ENCODE measurements around the gene AEBP1. TPM values are rescaled to one million over a fixed set of nuclear protein-coding genes. Genes with fewer than 3 reads are reported as not detected.

The AEBP1 gene
- total RNA-seq, 1 experiment from 2014 or later, result not detected

DNA sequence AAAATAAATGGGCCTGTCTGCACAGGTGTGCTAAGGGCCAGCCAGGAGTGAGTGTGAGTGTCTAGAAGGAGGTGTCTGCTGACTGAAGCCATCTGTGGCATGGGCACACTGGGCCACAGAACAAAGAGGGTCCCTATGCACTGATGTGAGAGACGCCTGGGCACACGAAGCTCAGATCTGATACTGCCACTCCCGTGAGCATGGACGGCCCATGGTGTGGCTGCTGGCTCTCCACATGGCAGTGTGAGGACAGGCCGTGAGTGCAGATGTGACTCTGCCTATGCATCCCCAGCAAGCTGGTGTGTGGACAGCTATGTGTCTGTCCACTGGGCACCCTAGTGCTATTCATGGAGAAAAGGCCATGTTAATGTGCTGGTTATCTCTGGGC lies 49.8 kb downstream of the AEBP1 start:
- Histone ChIP-seq H3K4me2 (ENCODE audit: low read depth, low read length, poor library complexity, severe bottlenecking) (no peak overlapping the region), H3K4me3 (ENCODE audit: low read length) (no peak overlapping the region), H3K79me2 (ENCODE audit: low read length) (no peaks in the 10 kb centered on the region), H3K9me3 (ENCODE audit: low read length) (no peaks in the 10 kb centered on the region), H3K36me3 (ENCODE audit: insufficient read depth, low read length) (no peaks in the 10 kb centered on the region), H3K9me2 (replicated peaks; ENCODE audit: insufficient read depth, low read length) (no peaks in the 10 kb centered on the region), H3K4me1 (ENCODE audit: low read length) (no peaks in the 10 kb centered on the region), H4K20me1 (ENCODE audit: insufficient read depth, low read depth, low read length) (no peaks in the 10 kb centered on the region), H3K27me3 (ENCODE audit: low read length) (no peaks in the 10 kb centered on the region), H2AFZ (ENCODE audit: low read length) (no peak overlapping the region), H3K9ac (ENCODE audit: low read length) (no peak overlapping the region), H3K27ac (ENCODE audit: low read length) (no peak overlapping the region)
- DNase-seq, result no peak

DNA sequence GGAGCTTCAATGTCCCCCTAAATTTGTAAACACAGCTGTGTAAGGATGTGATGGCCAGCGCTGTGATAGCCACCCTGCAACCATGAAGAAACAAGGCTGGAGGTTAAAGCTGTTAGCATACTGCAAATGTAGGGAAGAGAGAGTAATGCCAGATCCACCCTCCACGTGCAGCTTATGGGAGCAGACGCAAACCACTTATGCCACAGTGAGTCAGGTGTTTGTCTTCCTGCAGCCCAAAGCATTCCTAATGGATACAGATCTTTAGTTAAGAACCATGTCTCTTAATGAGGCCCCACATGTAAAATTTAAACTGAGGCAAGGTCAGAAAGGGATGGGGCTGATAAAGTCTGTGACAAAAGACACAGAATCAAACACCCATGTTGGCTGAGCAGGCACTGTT lies 50.6 kb downstream of the AEBP1 start:
- Histone ChIP-seq H3K4me3 (ENCODE audit: low read length) (no peak overlapping the region), H3K27ac (ENCODE audit: low read length) (no peak overlapping the region), H3K79me2 (ENCODE audit: low read length) (no peaks in the 10 kb centered on the region), H3K4me2 (ENCODE audit: low read depth, low read length, poor library complexity, severe bottlenecking) (no peak overlapping the region), H3K4me1 (ENCODE audit: low read length) (no peaks in the 10 kb centered on the region), H4K20me1 (ENCODE audit: insufficient read depth, low read depth, low read length) (no peaks in the 10 kb centered on the region), H3K36me3 (ENCODE audit: insufficient read depth, low read length) (no peaks in the 10 kb centered on the region), H3K27me3 (ENCODE audit: low read length) (no peaks in the 10 kb centered on the region), H3K9me3 (ENCODE audit: low read length) (no peaks in the 10 kb centered on the region), H3K9me2 (replicated peaks; ENCODE audit: insufficient read depth, low read length) (no peaks in the 10 kb centered on the region), H2AFZ (ENCODE audit: low read length) (no peak overlapping the region), H3K9ac (ENCODE audit: low read length) (no peak overlapping the region)
- no peak for DNase-seq

DNA sequence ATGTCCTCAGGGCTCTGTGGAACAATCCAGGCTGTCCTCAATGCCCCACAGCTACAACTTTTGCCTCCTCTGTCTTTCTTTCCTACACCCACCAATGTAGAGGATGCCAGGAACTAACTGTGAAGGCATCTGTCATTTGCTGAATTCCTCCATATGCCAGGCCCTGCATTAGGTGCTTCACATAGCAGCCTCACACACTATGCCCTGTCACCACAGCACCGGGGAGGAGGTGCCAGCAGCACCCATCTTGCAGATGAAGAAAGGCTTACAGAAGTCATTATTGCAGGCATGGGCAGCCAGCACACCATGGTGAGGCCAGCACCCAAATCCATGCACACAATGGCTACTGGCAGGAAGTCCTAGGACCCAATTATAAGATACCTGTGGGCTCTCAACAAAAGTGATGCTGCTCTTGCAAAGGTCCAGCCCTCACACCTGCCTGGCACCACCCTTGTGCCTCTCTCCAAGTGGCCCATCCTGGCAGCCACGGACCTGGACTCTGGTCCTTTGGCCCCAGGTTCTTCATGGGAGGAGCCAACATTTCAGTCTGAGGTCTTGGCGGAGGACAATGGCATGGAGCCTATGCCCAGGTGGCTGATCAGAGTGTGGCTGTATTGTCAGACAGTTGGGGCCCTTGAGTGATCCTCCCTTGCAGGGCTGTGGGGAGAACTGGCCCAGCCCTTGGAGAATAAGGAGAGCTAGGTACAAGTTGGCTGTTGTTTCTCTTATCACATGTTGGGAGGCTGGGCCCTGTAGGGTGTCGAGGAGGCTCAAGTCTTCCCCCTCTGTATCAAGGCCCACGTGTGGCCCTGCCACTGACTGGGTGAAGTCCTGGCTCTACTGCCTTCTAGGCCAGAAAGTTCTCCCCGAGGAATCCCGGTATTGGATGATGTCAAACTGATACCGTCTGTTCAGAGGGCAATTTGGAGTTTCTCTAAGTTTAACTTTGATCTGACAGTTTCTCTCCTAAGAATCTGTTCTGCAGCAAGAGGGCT lies 51.3 kb downstream of the AEBP1 start:
- no peaks in the 10 kb centered on the region for H3K27me3 ChIP-seq (ENCODE audit: low read length)
- DNase-seq, result no peak
- H4K20me1 ChIP-seq (ENCODE audit: insufficient read depth, low read depth, low read length), result no peaks in the 10 kb centered on the region
- H3K4me3 ChIP-seq (ENCODE audit: low read length), result no peak overlapping the region
- H2AFZ ChIP-seq (ENCODE audit: low read length), result no peak overlapping the region
- H3K79me2 ChIP-seq (ENCODE audit: low read length), result no peaks in the 10 kb centered on the region
- H3K9me3 ChIP-seq (ENCODE audit: low read length), result no peaks in the 10 kb centered on the region
- H3K27ac ChIP-seq (ENCODE audit: low read length), result no peak overlapping the region
- H3K9ac ChIP-seq (ENCODE audit: low read length), result no peak overlapping the region
- H3K4me2 ChIP-seq (ENCODE audit: low read depth, low read length, poor library complexity, severe bottlenecking), result no peak overlapping the region
- H3K36me3 ChIP-seq (ENCODE audit: insufficient read depth, low read length), result no peaks in the 10 kb centered on the region
- H3K4me1 ChIP-seq (ENCODE audit: low read length), result no peaks in the 10 kb centered on the region
- H3K9me2 ChIP-seq (replicated peaks; ENCODE audit: insufficient read depth, low read length), result no peaks in the 10 kb centered on the region

DNA sequence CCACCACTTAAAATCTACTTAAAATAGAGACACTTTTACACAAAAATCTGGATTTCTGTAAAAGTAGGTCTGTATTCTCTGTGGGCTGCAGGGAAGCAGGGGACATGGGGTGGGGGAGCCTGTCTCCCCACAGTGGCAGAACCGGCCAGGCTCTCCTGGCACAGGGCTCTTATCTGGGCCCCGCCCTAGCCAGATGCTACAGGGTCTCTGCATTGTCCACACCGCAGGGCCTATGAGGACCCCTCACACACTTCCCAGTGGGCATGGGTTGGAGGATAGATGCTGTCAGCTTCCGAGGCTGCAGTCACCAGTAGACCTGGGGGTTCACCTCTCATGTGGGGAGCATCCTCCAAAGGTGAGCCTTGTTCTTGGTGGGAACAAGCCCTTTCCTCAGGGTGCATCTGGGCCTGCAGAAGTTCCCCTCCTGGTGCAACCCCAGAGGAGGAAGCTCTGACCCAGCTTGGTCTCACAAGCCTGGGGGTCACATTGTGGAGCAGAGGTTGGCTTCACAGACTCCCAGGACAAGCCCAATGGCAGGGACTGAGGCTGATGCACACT lies 52.4 kb downstream of the AEBP1 start:
- Histone ChIP-seq H3K9ac (ENCODE audit: low read length) (no peak overlapping the region), H3K36me3 (ENCODE audit: insufficient read depth, low read length) (no peaks in the 10 kb centered on the region), H3K4me3 (ENCODE audit: low read length) (no peak overlapping the region), H3K79me2 (ENCODE audit: low read length) (no peaks in the 10 kb centered on the region), H3K9me2 (replicated peaks; ENCODE audit: insufficient read depth, low read length) (no peaks in the 10 kb centered on the region), H2AFZ (ENCODE audit: low read length) (no peak overlapping the region), H4K20me1 (ENCODE audit: insufficient read depth, low read depth, low read length) (no peaks in the 10 kb centered on the region), H3K4me2 (ENCODE audit: low read depth, low read length, poor library complexity, severe bottlenecking) (no peak overlapping the region), H3K27me3 (ENCODE audit: low read length) (no peaks in the 10 kb centered on the region), H3K27ac (ENCODE audit: low read length) (no peak overlapping the region), H3K4me1 (ENCODE audit: low read length) (no peaks in the 10 kb centered on the region), H3K9me3 (ENCODE audit: low read length) (no peaks in the 10 kb centered on the region)
- no peak for DNase-seq

DNA sequence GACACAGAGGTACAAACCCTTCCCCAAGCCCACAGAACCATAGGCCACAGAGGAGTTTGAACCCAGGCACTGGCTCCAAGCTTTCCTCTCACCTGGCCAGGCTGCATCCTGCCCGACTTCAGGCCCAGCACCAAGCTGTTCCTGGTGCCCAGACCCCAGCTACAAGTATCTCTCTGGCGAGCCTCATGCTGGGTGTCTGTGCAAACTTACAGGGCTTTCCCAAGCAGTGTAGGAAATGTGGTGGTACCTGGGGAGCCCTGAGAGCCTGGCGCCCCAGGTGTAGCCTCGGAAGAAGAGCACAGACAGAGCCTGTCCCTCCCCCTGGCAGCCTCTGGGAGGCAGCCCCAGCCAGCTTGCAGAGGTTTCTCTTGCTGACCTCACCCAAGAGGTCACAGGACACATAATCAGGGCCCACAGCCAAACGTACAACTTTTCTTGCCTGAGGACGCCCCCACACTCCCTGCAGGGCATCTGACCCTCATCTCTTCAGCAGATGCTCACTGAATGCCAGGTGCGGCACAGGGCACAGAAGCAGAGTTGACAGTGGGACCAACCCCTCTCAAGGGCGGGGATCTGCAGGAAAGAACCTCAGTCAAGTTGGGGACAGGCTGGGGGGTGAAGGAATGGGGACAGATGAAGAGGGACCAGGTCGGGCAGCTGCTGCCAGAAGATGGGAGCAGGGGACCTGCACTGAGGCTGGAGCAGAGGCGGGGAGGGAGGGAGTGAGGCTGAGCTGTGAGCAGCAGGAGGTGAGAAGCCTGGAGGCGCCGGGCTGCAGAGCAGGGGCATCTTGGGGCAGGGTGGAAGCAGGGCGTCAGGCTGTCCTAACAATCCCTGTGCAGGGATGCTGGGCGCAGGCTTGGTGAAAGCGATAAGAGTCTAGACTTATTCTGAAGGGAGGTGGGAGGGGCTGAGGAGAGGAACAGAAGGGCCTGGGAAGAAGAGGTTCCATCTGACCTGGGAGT lies 53.3 kb downstream of the AEBP1 start:
- no peaks in the 10 kb centered on the region for H3K9me2 ChIP-seq (replicated peaks; ENCODE audit: insufficient read depth, low read length)
- H3K9me3 ChIP-seq (ENCODE audit: low read length), result no peaks in the 10 kb centered on the region
- H3K9ac ChIP-seq (ENCODE audit: low read length), result no peak overlapping the region
- no peak overlapping the region for H3K4me3 ChIP-seq (ENCODE audit: low read length)
- no peaks in the 10 kb centered on the region for H4K20me1 ChIP-seq (ENCODE audit: insufficient read depth, low read depth, low read length)
- no peaks in the 10 kb centered on the region for H3K4me1 ChIP-seq (ENCODE audit: low read length)
- H3K27me3 ChIP-seq (ENCODE audit: low read length), result no peaks in the 10 kb centered on the region
- no peak overlapping the region for H3K27ac ChIP-seq (ENCODE audit: low read length)
- no peaks in the 10 kb centered on the region for H3K79me2 ChIP-seq (ENCODE audit: low read length)
- H2AFZ ChIP-seq (ENCODE audit: low read length), result no peak overlapping the region
- DNase-seq, result no peak
- H3K36me3 ChIP-seq (ENCODE audit: insufficient read depth, low read length), result no peaks in the 10 kb centered on the region
- no peak overlapping the region for H3K4me2 ChIP-seq (ENCODE audit: low read depth, low read length, poor library complexity, severe bottlenecking)

DNA sequence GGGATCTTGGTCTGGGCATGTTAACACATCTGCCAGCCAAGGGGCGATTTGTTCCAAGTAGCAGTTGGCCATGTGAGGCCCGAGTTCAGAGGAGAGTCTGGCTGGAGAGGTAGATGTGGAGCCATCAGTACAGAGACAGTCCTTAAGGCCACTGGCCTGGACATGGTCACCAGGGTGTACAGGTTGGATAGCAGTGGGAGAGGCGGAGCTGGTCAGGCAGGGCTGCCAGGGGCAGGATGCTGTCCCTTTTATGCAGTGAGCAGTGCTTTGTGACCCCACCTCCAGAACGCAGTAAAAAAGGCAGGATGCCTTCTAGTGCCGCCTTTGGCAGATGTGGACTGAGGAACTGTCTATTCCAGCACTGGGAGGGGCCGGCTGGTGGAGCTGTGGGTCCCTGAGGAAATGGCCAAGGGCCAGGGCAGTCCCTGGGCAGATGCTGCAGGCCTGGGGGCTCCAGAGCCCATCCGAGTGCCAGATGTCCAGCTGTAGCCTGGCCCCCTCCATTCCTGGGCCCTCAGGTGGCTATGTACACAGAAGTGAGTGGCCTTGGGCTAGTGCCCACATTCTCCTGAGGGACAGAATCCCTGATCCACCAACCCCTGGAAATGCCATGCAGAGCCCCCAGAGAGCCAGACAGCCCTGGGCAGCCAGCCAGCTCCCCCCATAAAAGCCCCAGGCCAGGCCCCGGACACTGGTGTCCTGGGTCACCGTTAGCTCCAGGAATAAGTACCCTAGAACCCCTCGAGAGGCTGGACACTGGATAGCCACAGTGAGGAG lies 54.1 kb downstream of the AEBP1 start:
- no peak overlapping the region for H3K4me3 ChIP-seq (ENCODE audit: low read length)
- DNase-seq, result no peak
- H3K9ac ChIP-seq (ENCODE audit: low read length), result no peak overlapping the region
- H3K27me3 ChIP-seq (ENCODE audit: low read length), result no peaks in the 10 kb centered on the region
- no peaks in the 10 kb centered on the region for H3K36me3 ChIP-seq (ENCODE audit: insufficient read depth, low read length)
- H2AFZ ChIP-seq (ENCODE audit: low read length), result no peak overlapping the region
- H3K27ac ChIP-seq (ENCODE audit: low read length), result no peak overlapping the region
- H4K20me1 ChIP-seq (ENCODE audit: insufficient read depth, low read depth, low read length), result no peaks in the 10 kb centered on the region
- no peaks in the 10 kb centered on the region for H3K79me2 ChIP-seq (ENCODE audit: low read length)
- no peak overlapping the region for H3K4me2 ChIP-seq (ENCODE audit: low read depth, low read length, poor library complexity, severe bottlenecking)
- H3K9me3 ChIP-seq (ENCODE audit: low read length), result no peaks in the 10 kb centered on the region
- no peaks in the 10 kb centered on the region for H3K9me2 ChIP-seq (replicated peaks; ENCODE audit: insufficient read depth, low read length)
- H3K4me1 ChIP-seq (ENCODE audit: low read length), result no peaks in the 10 kb centered on the region

DNA sequence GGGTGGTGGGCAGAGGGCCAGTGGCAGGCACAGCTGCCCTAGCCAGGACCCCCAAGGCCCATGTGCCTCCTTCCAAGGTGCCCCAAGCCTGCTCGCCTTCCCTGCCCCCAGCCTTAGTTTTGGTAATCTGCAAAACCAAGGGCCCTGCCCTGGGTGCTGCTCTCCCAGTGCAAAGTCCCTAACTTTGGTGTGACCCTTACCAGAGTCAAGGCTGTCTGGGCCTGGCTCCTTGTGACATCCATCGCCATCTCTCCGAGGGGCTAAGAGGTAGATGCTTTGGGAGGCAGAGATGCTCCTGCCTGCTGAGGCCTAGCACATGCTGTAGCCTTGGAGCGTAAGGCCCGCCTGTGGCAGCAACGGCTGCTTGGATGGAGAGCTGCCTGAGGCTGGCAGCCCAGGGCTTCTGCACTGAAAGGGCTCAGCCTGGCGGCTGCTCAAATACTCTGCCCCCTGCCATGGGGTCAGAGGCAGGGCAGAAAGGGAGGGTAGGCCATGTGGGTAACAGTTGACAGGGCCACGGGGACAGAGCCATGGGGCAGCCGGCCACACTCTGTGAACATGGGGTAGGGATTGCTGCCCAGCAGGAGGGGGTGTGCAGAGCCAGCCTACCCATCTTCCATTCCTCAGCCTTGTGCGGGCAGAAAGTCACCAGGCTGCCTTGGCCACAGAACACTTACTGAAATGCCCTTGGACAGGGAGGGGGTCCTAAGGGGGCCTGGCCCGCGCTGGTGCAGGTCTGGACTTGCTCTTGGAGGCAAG lies 54.9 kb downstream of the AEBP1 start:
- H3K9me2 ChIP-seq (replicated peaks; ENCODE audit: insufficient read depth, low read length), result no peaks in the 10 kb centered on the region
- H3K27me3 ChIP-seq (ENCODE audit: low read length), result no peaks in the 10 kb centered on the region
- no peaks in the 10 kb centered on the region for H3K9me3 ChIP-seq (ENCODE audit: low read length)
- no peaks in the 10 kb centered on the region for H3K79me2 ChIP-seq (ENCODE audit: low read length)
- H4K20me1 ChIP-seq (ENCODE audit: insufficient read depth, low read depth, low read length), result no peaks in the 10 kb centered on the region
- H3K4me2 ChIP-seq (ENCODE audit: low read depth, low read length, poor library complexity, severe bottlenecking), result no peak overlapping the region
- no peaks in the 10 kb centered on the region for H3K36me3 ChIP-seq (ENCODE audit: insufficient read depth, low read length)
- no peak for DNase-seq
- no peak overlapping the region for H3K27ac ChIP-seq (ENCODE audit: low read length)
- no peaks in the 10 kb centered on the region for H3K4me1 ChIP-seq (ENCODE audit: low read length)
- H2AFZ ChIP-seq (ENCODE audit: low read length), result no peak overlapping the region
- no peak overlapping the region for H3K4me3 ChIP-seq (ENCODE audit: low read length)
- no peak overlapping the region for H3K9ac ChIP-seq (ENCODE audit: low read length)

Measured in Karpas-422 (cell line).